ENCODE data around the gene SPAAR.
"Not testable (repeated sequence)": the region's sequence is repeated elsewhere in the genome, so short reads cannot be mapped to it uniquely, and the experiment has no call there.

The SPAAR gene

GRCh38 chr9:35907711-35908503 is 1.4 kb upstream of the SPAAR start:
- Mint-ChIP-seq H3K27me3 (peaks cover 18% of the 10 kb centered on the region), H3K27ac (peak overlapping the region; percentile 55), H3K4me1 (peaks cover 57% of the 10 kb centered on the region), H3K36me3 (peaks cover 2% of the 10 kb centered on the region), H3K9me3 (no peaks in the 10 kb centered on the region), H3K4me3 (no peak overlapping the region)
- CTCF ChIA-PET: interaction anchor here (2.3 kb wide), 1 partner anchor 37 kb away, joined by 12 read pairs; no protein-coding TSS in a partner anchor
- DNase-seq: no peak

- H3K36me3 Mint-ChIP-seq: peaks cover 2% of the 10 kb centered on the region
- H3K27ac Mint-ChIP-seq: peak overlapping the region; percentile 64
- H3K27me3 Mint-ChIP-seq: peaks cover 18% of the 10 kb centered on the region
- H3K9me3 Mint-ChIP-seq: no peaks in the 10 kb centered on the region
- CTCF ChIA-PET: interaction anchor here (2.3 kb wide), 1 partner anchor 37 kb away, joined by 12 read pairs; no protein-coding TSS in a partner anchor
- H3K4me1 Mint-ChIP-seq: peaks cover 53% of the 10 kb centered on the region
- H3K4me3 Mint-ChIP-seq: no peak overlapping the region
- DNase-seq: no peak
Measured at GRCh38 chr9:35908504-35909125, 675 bp upstream of the SPAAR start.

- peaks cover 2% of the 10 kb centered on the region for H3K36me3 Mint-ChIP-seq
- CTCF ChIA-PET: interaction anchor here (1.0 to 4.7 kb wide), 7 partner anchors 10 to 99 kb away, joined by 3 to 35 read pairs (median 6); no protein-coding TSS in a partner anchor
Measured at GRCh38 chr9:35909687-35910612, 660 bp downstream of the SPAAR start.

GRCh38 chr9:35910613-35911359 is 1.5 kb downstream of the SPAAR start:
- CTCF ChIA-PET: interaction anchor here (0.7 to 4.7 kb wide), 11 partner anchors 9 to 99 kb away, joined by 3 to 35 read pairs (median 4); no protein-coding TSS in a partner anchor
- peaks cover 53% of the 10 kb centered on the region for H3K4me1 Mint-ChIP-seq
- H3K4me3 Mint-ChIP-seq: peak overlapping the region; percentile 44
- H3K36me3 Mint-ChIP-seq: peaks cover 2% of the 10 kb centered on the region
- DNase-seq: peak; percentile 72
- H3K27ac Mint-ChIP-seq: peak overlapping the region; percentile 96
- peaks cover 4% of the 10 kb centered on the region for H3K27me3 Mint-ChIP-seq
- no peaks in the 10 kb centered on the region for H3K9me3 Mint-ChIP-seq

More at GRCh38 chr9:35909687-35910612, 660 bp downstream of the SPAAR start:
- Mint-ChIP-seq H3K27me3 (peaks cover 13% of the 10 kb centered on the region), H3K4me3 (no peak overlapping the region), H3K9me3 (no peaks in the 10 kb centered on the region), H3K27ac (peak overlapping the region; percentile 96), H3K4me1 (peaks cover 53% of the 10 kb centered on the region)
- no peak for DNase-seq

- CTCF ChIA-PET: interaction anchor here (0.7 to 4.7 kb wide), 11 partner anchors 8 to 89 kb away, joined by 3 to 35 read pairs (median 4); no protein-coding TSS in a partner anchor
- Mint-ChIP-seq H3K4me3 (no peak overlapping the region), H3K27ac (no peak overlapping the region), H3K4me1 (peaks cover 52% of the 10 kb centered on the region), H3K9me3 (no peaks in the 10 kb centered on the region), H3K36me3 (peaks cover 2% of the 10 kb centered on the region), H3K27me3 (no peaks in the 10 kb centered on the region)
- no peak for DNase-seq
Measured at GRCh38 chr9:35911690-35912089, 2.4 kb downstream of the SPAAR start.

GRCh38 chr9:35912791-35913400 is 3.6 kb downstream of the SPAAR start:
- Mint-ChIP-seq H3K9me3 (no peaks in the 10 kb centered on the region), H3K4me3 (no peak overlapping the region), H3K4me1 (peaks cover 41% of the 10 kb centered on the region), H3K36me3 (peaks cover 2% of the 10 kb centered on the region), H3K27ac (no peak overlapping the region), H3K27me3 (no peaks in the 10 kb centered on the region)
- CTCF ChIA-PET: interaction anchor here (0.5 to 4.7 kb wide), 6 partner anchors 7 to 623 kb away, joined by 3 to 35 read pairs (median 6); no protein-coding TSS in a partner anchor
- DNase-seq: no peak

- H3K4me3 Mint-ChIP-seq, H3K36me3 Mint-ChIP-seq, H3K27ac Mint-ChIP-seq, DNase-seq, H3K9me3 Mint-ChIP-seq, H3K27me3 Mint-ChIP-seq: not testable (repeated sequence)
- H3K4me1 Mint-ChIP-seq: peaks cover 35% of the 10 kb centered on the region
- CTCF ChIA-PET: interaction anchor here (0.5 to 4.7 kb wide), 4 partner anchors 10 to 623 kb away, joined by 3 to 35 read pairs (median 3); no protein-coding TSS in a partner anchor
Measured at GRCh38 chr9:35913429-35913828, 4.1 kb downstream of the SPAAR start.

GRCh38 chr9:35914301-35914807 is 5.1 kb downstream of the SPAAR start:
- peak; percentile 48 for DNase-seq
- Mint-ChIP-seq H3K36me3 (peaks cover 2% of the 10 kb centered on the region), H3K27me3 (no peaks in the 10 kb centered on the region), H3K27ac (no peak overlapping the region), H3K4me3 (no peak overlapping the region), H3K4me1 (peaks cover 27% of the 10 kb centered on the region), H3K9me3 (no peaks in the 10 kb centered on the region)
- CTCF ChIA-PET: interaction anchor here (1.2 to 1.7 kb wide), 2 partner anchors 11 to 30 kb away, joined by 3 to 4 read pairs; no protein-coding TSS in a partner anchor

- no peak overlapping the region for H3K27ac Mint-ChIP-seq
- CTCF ChIA-PET: interaction anchor here (1.0 to 2.2 kb wide), 4 partner anchors 9 to 185 kb away, joined by 3 to 6 read pairs (median 4); no protein-coding TSS in a partner anchor
Measured at GRCh38 chr9:35915681-35916294, 6.5 kb downstream of the SPAAR start.

GRCh38 chr9:35917261-35917660 is 8.0 kb downstream of the SPAAR start:
- Mint-ChIP-seq H3K36me3 (no peaks in the 10 kb centered on the region), H3K9me3 (no peaks in the 10 kb centered on the region), H3K4me1 (peaks cover 3% of the 10 kb centered on the region), H3K27ac (peak overlapping the region; percentile 8), H3K27me3 (no peaks in the 10 kb centered on the region), H3K4me3 (no peak overlapping the region)
- no peak for DNase-seq
- CTCF ChIA-PET: interaction anchor here (1.3 to 1.7 kb wide), 2 partner anchors 28 to 106 kb away, joined by 5 to 6 read pairs; no protein-coding TSS in a partner anchor

More at GRCh38 chr9:35915681-35916294, 6.5 kb downstream of the SPAAR start:
- Mint-ChIP-seq H3K9me3 (no peaks in the 10 kb centered on the region), H3K4me3 (no peak overlapping the region), H3K36me3 (no peaks in the 10 kb centered on the region), H3K4me1 (peaks cover 15% of the 10 kb centered on the region), H3K27me3 (no peaks in the 10 kb centered on the region)
- DNase-seq: no peak

GRCh38 chr9:35918780-35919179 is 9.5 kb downstream of the SPAAR start:
- Mint-ChIP-seq H3K27me3 (no peaks in the 10 kb centered on the region), H3K27ac (no peak overlapping the region), H3K4me3 (no peak overlapping the region), H3K9me3 (no peaks in the 10 kb centered on the region), H3K4me1 (no peaks in the 10 kb centered on the region), H3K36me3 (no peaks in the 10 kb centered on the region)
- CTCF ChIA-PET: interaction anchor here (1.7 kb wide), 1 partner anchor 27 kb away, joined by 6 read pairs; no protein-coding TSS in a partner anchor
- DNase-seq: no peak

Data from activated naive CD4-positive, alpha-beta T cell treated with anti-CD3 and anti-CD28 coated beads, Interleukin-2, amount 10 ng/mL, durations not matched to agents 7 days and 5 days (primary cell).